ENCODE results near the gene LETMD1.
A peak's percentile ranks its signal among the peaks of the same experiment; 100 is the strongest.

LETMD1 gene

DNA sequence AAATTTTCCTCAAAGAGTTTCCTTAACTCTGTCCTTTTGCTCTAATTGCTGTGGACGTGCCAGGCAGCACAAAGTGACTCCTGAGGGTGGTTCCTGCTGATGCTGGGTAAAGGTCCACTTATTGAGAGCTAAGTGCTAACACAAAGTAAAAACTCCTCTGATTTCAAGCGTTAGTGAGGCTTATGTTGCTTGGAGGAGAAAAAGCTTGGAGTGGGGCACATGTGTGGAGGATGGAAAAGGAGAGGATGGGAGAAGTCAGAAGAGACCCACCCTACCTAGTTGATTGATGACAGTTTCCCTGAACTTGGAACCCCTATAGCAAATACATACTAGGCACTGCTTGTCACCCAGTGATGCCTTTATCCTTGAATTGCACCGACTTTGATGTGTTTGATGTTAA, 11.8 kb upstream of the LETMD1 start:
- TF ChIP-seq GATA1 (IDR thresholded peaks at IDR 0.05; ENCODE audit: low read depth, low read length) (no peak), POLR2A (IDR thresholded peaks at IDR 0.05; ENCODE audit: low read length) (no peak)
- no peak for DNase-seq

DNA sequence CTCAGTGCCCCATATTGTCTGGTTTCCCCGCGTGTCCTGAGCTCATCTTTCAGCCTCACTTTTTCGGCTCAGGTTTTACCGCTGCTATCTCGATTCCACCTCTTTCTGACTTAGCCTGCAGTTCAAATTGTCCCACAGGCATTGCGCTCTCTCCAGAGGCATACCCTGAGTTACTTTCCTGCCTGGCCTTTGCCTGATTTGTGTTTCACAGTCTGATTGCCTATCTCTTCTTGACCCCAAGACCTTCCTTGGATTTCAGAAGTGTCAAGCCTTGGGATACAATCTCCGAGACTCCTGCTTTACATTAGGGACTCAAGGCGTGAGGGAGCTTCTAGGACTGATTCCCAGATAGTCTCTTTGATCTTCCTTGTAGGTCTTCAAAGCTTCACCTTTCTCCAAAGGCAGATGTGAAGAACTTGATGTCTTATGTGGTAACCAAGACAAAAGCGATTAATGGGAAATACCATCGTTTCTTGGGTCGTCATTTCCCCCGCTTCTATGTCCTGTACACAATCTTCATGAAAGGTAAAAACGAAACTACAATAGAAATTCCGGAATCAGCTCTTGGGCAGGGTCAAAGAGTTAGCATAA, 629 bp downstream of the LETMD1 start:
- TF ChIP-seq POLR2A (IDR thresholded peaks at IDR 0.05; ENCODE audit: low read length) (no peak), GATA1 (IDR thresholded peaks at IDR 0.05; ENCODE audit: low read depth, low read length) (no peak)
- DNase-seq: peak; percentile 48 to 67

DNA sequence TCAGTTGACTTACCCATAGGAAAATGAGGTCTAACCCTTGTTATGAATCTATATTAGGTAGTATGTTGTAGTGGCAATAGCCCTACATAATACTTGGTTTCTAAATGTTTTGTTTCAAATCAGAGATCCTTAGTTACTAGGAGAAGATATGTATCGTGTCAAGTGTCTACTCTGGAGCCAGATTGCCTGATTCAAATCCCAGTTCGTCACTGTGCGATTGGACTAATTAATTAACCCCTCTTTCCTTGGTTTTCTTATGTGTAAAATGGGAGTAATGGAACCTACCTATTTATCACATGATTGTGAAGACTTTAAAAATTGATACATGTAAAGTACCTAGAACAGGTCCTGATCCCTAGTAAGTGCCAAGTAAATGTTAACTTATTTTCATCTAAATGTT, 1.4 kb downstream of the LETMD1 start:
- no peak for DNase-seq
- TF ChIP-seq POLR2A (IDR thresholded peaks at IDR 0.05; ENCODE audit: low read length): no peak

DNA sequence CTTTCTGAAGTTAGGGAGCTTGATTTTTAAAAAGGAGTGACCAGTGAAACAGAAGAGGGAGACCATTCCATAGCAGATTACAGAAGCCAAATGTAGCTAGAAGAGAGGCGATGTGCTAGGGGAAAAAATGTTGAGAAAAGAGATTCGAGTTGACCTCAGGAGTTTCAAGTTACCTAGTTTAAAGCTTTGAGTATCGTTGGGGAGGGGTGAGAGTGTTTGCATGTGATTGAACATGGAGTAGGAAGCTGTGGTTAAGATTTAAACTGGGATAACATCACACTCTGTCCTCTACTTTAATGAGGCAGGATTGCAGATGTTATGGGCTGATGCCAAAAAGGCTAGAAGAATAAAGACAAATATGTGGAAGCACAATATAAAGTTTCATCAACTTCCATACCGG, 3.7 kb downstream of the LETMD1 start:
- TF ChIP-seq GATA1 (IDR thresholded peaks at IDR 0.05; ENCODE audit: low read depth, low read length) (no peak), POLR2A (IDR thresholded peaks at IDR 0.05; ENCODE audit: low read length) (no peak)
- no peak for DNase-seq

DNA sequence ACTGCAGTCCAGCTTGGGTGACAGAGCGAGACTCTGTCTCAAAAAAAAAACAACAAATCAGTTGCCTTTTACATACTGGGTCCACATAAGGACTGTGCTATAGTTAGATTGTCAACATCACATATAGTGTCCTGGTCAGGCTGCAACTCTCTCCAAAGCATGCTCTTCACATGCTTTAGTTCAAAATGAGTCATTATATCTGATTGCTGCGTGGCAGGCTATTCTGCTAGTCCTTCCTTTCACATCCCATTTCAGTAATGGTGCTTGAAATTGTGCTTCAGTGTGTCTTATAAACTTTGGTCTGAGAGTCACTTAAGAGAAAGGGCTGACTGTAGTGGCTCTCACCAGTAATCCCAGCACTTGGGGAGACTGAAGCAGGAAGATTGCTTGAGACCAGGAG, 6.9 kb downstream of the LETMD1 start:
- no peak for TF ChIP-seq POLR2A (IDR thresholded peaks at IDR 0.05; ENCODE audit: low read length)
- no peak for TF ChIP-seq GATA1 (IDR thresholded peaks at IDR 0.05; ENCODE audit: low read depth, low read length)
- no peak for DNase-seq

DNA sequence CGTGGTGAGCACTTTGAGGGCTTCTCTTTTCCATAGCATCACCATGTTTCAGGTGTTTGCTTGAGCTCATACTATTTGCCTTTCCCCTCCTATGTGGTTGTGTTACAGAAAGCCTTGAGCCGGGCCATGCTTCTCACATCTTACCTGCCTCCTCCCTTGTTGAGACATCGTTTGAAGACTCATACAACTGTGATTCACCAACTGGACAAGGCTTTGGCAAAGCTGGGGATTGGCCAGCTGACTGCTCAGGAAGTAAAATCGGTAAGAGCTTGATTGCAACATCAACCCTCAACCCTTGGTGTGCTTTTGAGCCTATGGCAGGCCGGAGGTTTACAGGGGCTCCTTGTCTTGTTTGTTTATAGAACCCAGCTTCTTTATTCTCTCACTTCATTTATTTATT, 8.1 kb downstream of the LETMD1 start:
- TF ChIP-seq POLR2A (IDR thresholded peaks at IDR 0.05; ENCODE audit: low read length) (no peak), GATA1 (IDR thresholded peaks at IDR 0.05; ENCODE audit: low read depth, low read length) (no peak)
- DNase-seq: no peak

DNA sequence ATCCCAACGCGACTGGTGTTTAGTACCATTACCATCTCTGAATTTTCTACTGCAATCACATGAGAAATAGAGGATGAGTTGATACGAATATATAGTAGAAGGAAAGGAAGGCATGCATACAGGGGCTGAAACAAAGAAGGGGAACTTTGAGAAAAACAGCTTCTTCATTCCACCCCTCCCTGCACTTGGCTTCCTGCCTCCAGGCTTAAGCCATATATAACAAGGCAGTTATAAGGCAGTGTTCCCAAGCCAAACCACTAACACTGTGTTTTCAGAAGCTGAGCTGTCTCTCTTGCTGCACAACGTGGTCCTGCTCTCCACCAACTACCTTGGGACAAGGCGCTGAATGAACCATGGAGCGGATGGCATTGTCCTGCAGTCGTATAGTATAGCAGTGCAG, 11.0 kb downstream of the LETMD1 start:
- TF ChIP-seq POLR2A (IDR thresholded peaks at IDR 0.05; ENCODE audit: low read length): no peak
- no peak for TF ChIP-seq GATA1 (IDR thresholded peaks at IDR 0.05; ENCODE audit: low read depth, low read length)
- DNase-seq: no peak

DNA sequence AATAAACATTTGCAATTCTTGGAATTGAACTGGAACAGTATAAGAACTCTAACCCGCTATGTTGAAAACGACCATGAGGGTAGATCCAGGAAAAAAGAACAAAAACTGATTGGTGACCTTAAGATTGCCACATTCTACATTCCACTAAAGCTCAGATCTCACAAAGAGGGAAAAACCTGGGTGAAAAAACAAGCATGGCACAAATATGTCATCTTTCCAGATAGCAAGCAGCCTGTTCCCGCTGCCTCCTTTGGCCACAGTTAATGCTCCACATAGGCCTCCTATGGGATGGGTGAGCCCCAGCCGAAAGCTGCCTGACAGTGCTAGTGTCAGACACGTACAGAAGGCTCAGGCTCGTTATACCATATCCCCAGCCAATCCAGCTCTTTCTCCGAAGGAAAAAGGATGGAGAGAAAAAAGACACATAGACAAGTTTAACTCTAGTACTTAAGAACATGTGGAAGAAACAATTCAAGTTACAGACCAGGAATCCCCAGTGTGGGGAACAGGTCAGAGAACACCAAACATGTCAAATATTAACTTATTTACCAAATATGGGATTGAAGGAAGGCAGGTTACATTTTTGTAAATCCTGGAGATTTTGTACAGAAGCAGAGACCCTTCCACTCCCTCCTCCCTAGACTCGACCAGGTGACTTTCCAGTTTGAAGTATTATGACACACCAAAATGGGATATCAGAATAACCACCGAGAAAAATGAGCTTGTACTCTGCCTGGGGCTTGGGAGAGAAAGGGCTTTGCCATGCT, 14.7 kb downstream of the LETMD1 start:
- no peak for DNase-seq
- TF ChIP-seq POLR2A (IDR thresholded peaks at IDR 0.05; ENCODE audit: low read length): peak; percentile 24
- no peak for TF ChIP-seq GATA1 (IDR thresholded peaks at IDR 0.05; ENCODE audit: low read depth, low read length)

DNA sequence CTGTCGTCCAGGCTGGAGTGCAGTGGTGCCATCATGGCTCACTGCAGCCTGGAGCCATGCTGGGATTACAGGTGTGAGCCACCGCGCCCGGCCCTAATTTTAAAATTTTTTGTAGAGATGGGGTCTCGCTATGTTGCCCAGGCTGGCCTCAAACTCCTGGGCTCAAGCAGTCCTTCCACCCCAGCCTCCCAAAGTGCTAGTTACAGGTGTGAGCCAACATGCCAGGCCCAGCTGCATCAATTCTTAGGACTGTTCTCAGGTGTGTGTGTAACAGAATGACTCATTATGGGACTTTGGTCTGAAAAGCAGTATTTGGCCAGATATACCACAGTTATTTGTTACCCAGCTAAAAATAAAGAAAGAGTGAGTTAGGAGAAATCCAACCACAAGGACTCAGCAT, 17.4 kb downstream of the LETMD1 start:
- no peak for TF ChIP-seq POLR2A (IDR thresholded peaks at IDR 0.05; ENCODE audit: low read length)
- no peak for TF ChIP-seq GATA1 (IDR thresholded peaks at IDR 0.05; ENCODE audit: low read depth, low read length)
- DNase-seq: no peak

DNA sequence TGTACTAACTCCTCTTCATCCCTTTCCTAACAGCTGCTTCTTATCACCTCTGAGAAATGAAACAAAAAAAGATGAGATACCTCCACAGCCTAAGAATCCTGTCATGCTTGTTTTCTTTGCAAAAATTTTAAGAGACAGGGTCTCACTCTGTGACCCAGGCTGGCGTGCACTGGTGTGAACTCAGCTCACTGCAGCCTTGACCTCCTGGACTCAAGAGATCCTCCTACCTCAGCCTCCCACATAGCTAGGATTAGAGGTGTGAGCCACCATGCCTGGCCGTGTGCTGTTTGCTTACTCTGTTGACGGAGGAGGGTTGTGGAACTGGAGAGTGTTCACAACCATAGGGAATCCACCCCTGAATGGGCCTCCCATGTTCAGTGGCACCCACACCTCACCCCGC, 19.1 kb downstream of the LETMD1 start:
- DNase-seq: no peak
- no peak for TF ChIP-seq GATA1 (IDR thresholded peaks at IDR 0.05; ENCODE audit: low read depth, low read length)
- no peak for TF ChIP-seq POLR2A (IDR thresholded peaks at IDR 0.05; ENCODE audit: low read length)

DNA sequence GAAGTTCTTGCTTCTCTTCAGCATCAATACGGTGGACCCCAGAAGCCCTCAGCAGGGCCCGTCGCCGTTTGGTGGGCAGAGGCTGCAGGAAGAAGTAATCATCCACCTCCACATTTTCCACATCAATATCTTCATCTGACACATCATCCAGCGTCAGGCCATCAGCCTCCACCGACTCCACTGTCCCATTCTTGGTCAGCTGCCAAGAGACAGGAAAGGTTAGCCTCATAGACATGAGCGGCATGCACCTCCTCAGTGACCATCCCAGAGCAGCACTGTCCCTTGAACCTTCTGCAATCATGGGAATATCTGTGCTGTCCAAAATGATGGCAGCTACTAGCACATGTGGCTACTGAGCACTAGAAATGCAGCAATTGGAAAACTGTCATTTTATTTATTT, 19.6 kb downstream of the LETMD1 start:
- TF ChIP-seq POLR2A (IDR thresholded peaks at IDR 0.05; ENCODE audit: low read length): no peak
- TF ChIP-seq GATA1 (IDR thresholded peaks at IDR 0.05; ENCODE audit: low read depth, low read length): no peak
- DNase-seq: peak; percentile 43 to 57

DNA sequence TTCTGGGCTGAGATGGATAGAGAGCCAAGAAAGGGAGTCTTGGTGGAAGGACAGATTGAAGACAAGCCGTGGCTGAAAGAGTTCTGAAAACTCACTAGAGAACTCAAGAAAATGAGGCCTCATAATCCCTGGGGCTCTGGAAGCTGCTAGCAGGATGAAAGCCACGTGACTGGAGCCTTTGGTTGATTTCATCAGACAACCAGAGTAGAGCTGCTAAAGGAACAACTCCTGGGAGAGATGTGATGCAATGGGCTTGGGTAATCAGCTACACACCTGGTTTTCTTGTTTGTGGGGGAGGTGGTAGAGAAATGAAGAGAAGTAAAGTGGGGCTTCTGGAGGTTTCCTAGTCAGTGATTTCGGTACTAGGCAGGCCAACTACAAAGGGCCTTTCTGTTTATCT, 21.9 kb downstream of the LETMD1 start:
- TF ChIP-seq GATA1 (IDR thresholded peaks at IDR 0.05; ENCODE audit: low read depth, low read length) (no peak), POLR2A (IDR thresholded peaks at IDR 0.05; ENCODE audit: low read length) (no peak)
- DNase-seq: no peak

DNA sequence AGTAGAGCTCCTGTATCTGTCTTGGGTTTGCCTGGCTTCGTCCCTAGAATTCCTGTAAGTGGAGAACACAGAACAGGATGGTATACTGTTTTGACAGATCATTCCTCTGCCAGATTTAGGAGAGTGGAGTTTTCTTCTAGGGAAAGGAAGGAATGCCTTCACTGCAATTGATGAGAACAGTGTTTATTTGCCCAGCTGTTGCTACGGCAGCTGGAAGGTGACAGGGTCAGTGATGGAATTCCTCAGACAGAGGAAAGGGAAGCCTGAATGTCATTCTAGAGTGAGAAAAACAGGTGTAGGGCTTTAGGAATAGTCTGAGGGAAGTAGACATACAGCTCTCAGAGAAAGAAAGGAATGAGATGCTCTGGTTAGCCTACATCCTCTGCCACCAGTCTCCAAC, 23.5 kb downstream of the LETMD1 start:
- DNase-seq: no peak
- TF ChIP-seq POLR2A (IDR thresholded peaks at IDR 0.05; ENCODE audit: low read length) (no peak), GATA1 (IDR thresholded peaks at IDR 0.05; ENCODE audit: low read depth, low read length) (no peak)

DNA sequence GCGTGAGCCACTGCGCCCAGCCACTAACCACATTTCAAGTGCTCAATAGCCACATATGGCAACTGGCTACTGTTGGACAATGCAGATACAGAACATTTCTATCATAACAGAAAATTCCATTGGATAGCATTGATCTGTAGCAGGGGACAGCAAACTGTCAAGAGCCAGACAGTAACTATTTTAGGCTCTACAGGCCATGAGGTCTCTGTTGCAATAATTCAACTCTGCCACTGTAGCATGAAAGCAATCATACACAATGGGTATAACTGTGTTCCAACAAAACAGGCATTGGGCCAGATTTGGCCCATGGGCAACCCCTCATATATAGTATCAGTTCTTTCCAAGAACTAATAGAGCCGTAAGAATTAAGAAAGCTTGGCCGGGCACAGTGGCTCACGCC, 27.3 kb downstream of the LETMD1 start:
- no peak for TF ChIP-seq GATA1 (IDR thresholded peaks at IDR 0.05; ENCODE audit: low read depth, low read length)
- no peak for TF ChIP-seq POLR2A (IDR thresholded peaks at IDR 0.05; ENCODE audit: low read length)
- DNase-seq: no peak

DNA sequence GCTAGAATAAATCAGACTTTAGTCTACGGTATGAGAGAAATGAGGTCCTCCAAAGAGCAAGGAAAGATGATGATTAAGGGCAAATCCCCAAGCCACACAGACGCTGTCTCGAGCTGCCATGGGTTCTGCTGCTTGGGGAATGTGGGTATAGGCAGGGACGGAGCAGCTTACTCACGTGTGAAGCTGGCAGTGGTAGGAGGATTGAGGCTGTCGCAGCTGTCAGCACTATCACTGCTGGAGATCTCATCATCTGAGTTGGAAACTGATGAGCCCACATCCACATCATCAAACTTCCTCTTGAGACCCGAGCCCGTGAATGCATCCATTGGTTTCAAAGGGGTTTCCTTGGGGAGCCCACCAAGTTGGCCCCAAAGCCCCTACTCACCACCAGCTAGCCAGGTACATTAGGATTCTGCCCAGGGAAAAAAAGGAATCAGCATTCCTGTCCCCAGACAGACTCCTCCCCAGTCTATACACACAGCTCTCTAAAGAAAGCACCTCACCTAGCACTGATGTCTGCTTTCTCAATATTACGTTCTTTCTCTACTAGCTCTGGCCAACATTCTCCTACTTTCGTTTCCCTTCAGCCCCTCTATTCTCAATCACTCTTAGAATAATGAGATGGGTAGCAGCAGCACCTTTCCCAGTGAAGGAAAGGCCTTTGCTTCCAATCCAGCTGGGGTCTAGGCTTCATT, 28.3 kb downstream of the LETMD1 start:
- DNase-seq: no peak
- TF ChIP-seq POLR2A (IDR thresholded peaks at IDR 0.05; ENCODE audit: low read length) (no peak), GATA1 (IDR thresholded peaks at IDR 0.05; ENCODE audit: low read depth, low read length) (no peak)

Data from erythroblast (primary cell).